Stimulated activated CD8-positive, alpha-beta memory T cell treated with anti-CD3 and anti-CD28 coated beads, Interleukin-12 subunit alpha, Interleukin-12 subunit beta, amount 100 ng/mL, for 24 hours (primary cell): Measurements from ENCODE around the gene OS9.

Experiments
- DNase-seq: peaks from one replicate; pipeline ENCODE4 v3.0.0-alpha.2; 2020; ENCODE audit errors: extremely low read depth

OS9 gene

DNA sequence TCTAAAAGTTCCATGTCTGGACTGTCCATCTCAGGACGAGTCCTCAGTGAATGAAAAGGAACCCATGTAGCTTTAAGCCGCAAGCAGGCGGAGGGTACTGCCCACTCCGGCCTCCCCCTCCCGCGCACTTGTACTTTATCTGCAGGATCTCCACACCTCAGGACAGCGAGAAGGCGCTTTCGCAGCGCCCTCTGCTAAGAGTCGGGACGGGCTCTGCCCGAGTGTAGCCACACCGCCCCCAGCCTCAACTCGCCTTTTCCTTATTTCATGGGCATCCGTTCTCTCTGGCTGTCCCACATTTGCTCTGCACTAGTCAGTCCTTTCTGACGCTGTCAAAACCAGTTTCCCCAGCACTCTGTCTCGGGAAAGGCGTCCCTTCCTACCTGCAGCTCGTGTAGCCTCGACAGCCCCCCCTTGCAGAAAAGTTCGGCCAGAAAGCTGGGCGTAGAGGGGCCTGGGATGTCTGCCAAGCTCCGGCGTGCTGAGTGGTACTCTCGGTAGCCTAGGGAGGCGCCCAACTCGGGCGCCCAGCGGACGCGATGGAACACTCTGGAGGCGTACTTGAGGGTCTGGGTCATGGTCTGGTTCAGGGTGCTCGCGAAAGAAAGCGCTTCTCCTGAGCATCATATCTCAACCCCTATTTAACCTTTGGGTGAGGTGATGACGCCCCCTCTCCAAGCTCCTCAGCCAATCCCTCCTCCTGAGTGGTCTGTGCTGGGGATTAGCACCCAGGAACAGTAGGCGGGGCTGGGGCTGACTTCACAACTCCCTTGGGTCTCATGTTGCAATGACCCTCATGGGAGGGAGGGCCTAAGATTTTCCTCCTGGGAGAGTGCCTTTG is 72.8 kb downstream of the OS9 start, which contains the start of gene CYP27B1:
Gene CYP27B1 (minus strand): TSS at position 615 of the 841 bp plus-strand sequence. CDS start 37 bp downstream, at position 578.
- no peak for DNase-seq

DNA sequence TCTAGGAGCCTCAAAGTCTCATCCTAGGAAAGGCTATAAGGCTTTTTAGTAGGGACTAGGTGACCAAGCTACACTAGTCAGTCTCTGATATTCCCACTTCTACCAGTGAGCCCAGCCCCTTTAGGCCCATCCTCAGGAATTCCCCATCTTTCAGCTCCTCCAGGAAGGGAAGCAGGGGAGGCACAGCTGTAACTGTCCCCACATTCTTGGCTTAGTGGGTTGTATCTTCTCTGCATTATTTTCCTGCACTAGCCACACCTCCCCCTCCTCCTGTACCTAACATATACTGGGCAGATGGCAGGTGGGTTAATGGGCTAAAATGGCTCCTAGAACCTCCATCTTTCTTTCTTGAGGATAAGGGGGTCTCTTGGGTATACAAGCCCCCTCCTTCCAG is 73.4 kb downstream of the OS9 start:
- DNase-seq = no peak

GRCh38 chr12:57767876-57768275 is 73.9 kb downstream of the OS9 start:
- no peak for DNase-seq

DNA sequence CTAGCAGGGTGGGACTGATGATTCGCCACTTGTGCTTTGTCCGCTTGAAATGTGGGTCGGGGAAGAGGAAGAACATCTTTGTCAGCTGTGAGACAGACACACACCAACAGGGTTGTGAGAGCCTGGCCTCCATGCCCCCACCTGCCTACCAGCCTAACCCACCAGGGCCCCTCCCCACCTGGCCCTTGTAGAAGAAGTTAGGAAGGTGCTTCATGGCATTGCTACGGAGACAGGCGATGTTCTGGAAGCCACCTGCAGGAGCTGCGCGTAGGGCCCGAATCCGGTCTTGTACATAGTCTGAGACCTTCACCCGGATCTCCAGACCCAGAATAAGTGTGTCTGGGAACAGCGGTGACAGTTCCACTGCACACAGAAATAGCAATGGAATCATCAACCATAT is 75.7 kb downstream of the OS9 start:
- DNase-seq = no peak

- no peak for DNase-seq
Observed at GRCh38 chr12:57770734-57771133, 76.8 kb downstream of the OS9 start.
